Natural killer cell treated with Interleukin-12 subunit alpha and Interleukin-12 subunit beta and Interleukin-15 and Interleukin-18, amount 100 ng/mL, for 72 hours (primary cell): Measurements from ENCODE around the gene SLC9A9. TPM values are rescaled to one million over a fixed set of nuclear protein-coding genes. Genes with fewer than 3 reads are reported as not detected.

Source experiments
- ATAC-seq, 2 donors: fragments of 150-1000 bp; cut with Tn5 transposase in 1 of 2; sonication (Bioruptor Pico), chemical (Tn5 transposase) in 1 of 2; 2 replicates each; pipeline ENCODE4 v1.10.0; 2021
- DNase-seq: peaks from one replicate; pipeline ENCODE4 v3.0.0; 2022; ENCODE audit warnings: low spot score
- H3K27ac Mint-ChIP-seq, 2 donors: 1 replicate in 1 of 2; 2 replicates in 1 of 2; pipeline ENCODE4 v1.8.0; 2022; ENCODE audit warnings: mixed read lengths in 2 of 2, mild to moderate bottlenecking in 1 of 2, moderate library complexity in 1 of 2
- H3K27me3 Mint-ChIP-seq, 2 donors: 1 replicate in 1 of 2; 2 replicates in 1 of 2; pipeline ENCODE4 v1.8.0; 2022; ENCODE audit warnings: mixed read lengths in 2 of 2
- H3K36me3 Mint-ChIP-seq: one replicate; pipeline ENCODE4 v1.8.0; 2022; ENCODE audit warnings: mixed read lengths
- H3K4me1 Mint-ChIP-seq, 2 donors: 1 replicate in 1 of 2; 2 replicates in 1 of 2; pipeline ENCODE4 v1.8.0; 2022; ENCODE audit warnings: low read depth in 2 of 2, mixed read lengths in 2 of 2, mild to moderate bottlenecking in 1 of 2
- H3K4me3 Mint-ChIP-seq: one replicate; pipeline ENCODE4 v1.8.0; 2022; ENCODE audit warnings: mixed read lengths
- H3K9me3 Mint-ChIP-seq: 2 replicates; pipeline ENCODE4 v1.8.0; 2022; ENCODE audit warnings: mixed read lengths
- total RNA-seq, 2 donors: library from RNA; stranded (reverse); gene quantifications; one replicate each; pipeline ENCODE4 v1.2.3, GENCODE V29; 2022

The SLC9A9 gene
- total RNA-seq, 2 donors from 2014 or later: 11.0 to 11.9 TPM

DNA sequence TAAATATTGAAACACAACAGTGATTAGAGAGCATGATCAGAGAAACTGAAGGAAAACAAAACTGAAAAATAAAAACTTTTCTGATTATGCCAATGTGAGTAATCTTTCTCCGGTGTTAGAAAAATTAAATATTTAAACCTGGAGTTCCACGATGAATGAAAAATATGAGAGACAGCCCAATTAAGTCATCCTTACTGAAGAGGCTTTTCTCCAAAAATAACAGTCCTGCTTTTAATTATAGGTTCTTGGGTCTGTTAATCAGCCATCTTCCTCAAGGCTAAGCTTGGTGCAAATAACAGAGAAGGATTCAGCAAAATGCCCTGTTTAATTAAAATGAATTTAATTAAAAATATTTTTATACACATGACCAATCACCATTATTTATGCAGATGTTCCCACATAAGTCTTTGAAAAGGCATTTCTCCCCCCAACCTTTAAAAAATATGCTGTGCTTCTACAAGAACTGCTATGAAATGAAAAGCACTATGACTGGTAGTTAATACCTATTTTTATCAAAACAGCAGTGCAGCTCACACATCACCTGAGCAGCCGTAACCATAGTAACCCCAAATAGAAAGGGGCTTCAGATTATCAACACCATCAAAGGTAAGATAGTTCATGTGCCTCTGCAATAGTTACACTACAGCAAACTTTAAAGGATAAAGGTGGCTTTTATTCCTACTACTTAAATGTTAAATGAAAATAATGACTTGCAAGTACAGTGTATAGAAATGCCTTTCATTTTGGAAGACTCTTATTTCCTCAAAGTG is 175.7 kb downstream of the SLC9A9 start:
- H3K36me3 Mint-ChIP-seq: no peaks in the 10 kb centered on the region
- ATAC-seq: no peak
- no peaks in the 10 kb centered on the region for H3K9me3 Mint-ChIP-seq
- no peak overlapping the region for H3K4me3 Mint-ChIP-seq
- DNase-seq: no peak
- H3K4me1 Mint-ChIP-seq: peaks cover 6% of the 10 kb centered on the region in 2 donors
- H3K27me3 Mint-ChIP-seq: no peaks in the 10 kb centered on the region
- H3K27ac Mint-ChIP-seq: no peak overlapping the region

DNA sequence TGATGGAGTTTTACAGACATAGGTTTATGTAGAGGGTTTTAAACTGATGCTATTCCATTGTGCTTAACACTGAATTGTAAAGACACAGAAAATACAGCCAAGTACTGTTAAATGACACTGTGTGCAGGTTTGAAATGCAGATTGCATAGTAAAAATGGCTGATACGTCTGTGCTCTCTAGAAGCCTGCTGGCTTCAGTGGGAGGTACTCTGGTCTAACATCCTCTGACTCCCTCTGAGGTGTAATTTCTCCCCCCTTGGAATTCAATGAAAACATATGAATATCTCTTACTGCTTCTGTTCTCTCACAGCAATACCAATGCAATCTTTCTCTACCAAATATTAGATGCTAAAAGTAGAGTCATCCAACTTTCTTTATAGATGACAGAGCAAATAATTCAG is 176.6 kb downstream of the SLC9A9 start:
- peaks cover 6% of the 10 kb centered on the region in 2 donors for H3K4me1 Mint-ChIP-seq
- no peak for DNase-seq
- no peaks in the 10 kb centered on the region for H3K9me3 Mint-ChIP-seq

DNA sequence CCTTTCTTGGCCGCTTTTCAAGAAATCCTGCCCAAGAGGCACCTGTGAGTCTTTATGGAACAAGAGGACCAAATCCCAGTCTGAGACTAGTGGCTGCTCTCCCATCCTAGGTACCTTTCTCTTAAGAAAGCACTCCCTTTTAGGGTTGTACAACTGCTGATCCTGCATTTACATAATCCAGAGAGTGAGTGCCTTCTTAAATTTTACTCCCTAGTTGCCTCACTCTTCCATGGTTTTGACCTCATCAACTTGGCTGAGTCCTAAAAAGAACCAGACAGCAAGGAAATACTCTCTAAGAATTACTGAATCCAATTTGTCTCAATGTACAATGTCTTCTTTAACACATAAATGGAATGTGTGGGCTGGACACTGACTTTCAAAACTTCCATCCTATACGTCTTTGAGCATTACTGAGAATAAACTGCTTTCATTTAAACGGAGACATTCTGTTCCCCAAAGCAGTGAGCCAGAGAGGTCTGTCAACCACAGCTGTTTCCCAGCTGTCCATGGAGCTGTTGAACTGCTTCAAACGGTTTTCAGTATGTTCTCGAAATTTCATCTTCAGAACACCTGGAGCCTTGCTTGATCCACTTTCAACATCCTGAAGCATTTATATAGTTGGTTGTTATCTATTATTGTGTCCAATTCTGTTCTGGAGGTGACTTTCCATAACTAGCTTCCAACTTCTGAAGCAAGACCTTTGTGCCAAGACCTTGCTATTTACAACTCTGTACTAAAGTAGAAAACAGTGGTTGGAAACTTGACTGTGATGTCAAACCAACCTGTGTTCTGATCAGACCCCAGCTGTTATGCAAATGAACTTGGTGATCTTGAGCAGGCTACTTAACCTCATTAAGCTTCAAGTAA is 179.1 kb downstream of the SLC9A9 start:
- no peak for ATAC-seq

More for the DNA sequence above, 176.6 kb downstream of the SLC9A9 start:
- Mint-ChIP-seq H3K27ac (no peak overlapping the region), H3K36me3 (no peaks in the 10 kb centered on the region), H3K27me3 (no peaks in the 10 kb centered on the region), H3K4me3 (no peak overlapping the region)
- no peak for ATAC-seq

DNA sequence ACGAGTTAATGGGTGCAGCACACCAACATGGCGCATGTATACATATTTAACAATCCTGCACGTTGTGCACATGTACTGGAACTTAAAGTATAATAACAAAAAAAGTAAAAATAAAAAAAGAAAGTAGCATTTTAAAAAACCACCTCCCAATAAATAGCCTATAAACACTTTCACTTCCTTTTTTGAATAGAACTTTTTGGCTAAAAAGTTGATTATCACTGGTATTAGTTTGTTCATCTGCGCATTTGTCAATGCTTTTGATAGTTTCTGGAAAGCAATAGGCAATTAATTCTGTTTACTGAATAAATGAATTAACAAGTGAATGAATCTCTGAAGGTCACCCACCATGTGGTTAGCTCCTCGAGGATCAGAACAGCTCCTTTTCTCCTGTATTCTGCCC is 179.9 kb downstream of the SLC9A9 start:
- Mint-ChIP-seq H3K4me1 (peaks cover 4 to 5% of the 10 kb centered on the region in 2 donors), H3K4me3 (no peak overlapping the region), H3K36me3 (peaks cover 6% of the 10 kb centered on the region), H3K9me3 (no peaks in the 10 kb centered on the region), H3K27ac (no peak overlapping the region), H3K27me3 (no peaks in the 10 kb centered on the region)
- no peak for ATAC-seq
- no peak for DNase-seq

More for the DNA sequence above, 179.1 kb downstream of the SLC9A9 start:
- H3K36me3 Mint-ChIP-seq: peaks cover 6% of the 10 kb centered on the region
- no peak overlapping the region for H3K4me3 Mint-ChIP-seq
- H3K4me1 Mint-ChIP-seq: peaks cover 7 to 8% of the 10 kb centered on the region in 2 donors
- H3K27me3 Mint-ChIP-seq: no peaks in the 10 kb centered on the region
- no peak overlapping the region for H3K27ac Mint-ChIP-seq
- DNase-seq: no peak
- H3K9me3 Mint-ChIP-seq: no peaks in the 10 kb centered on the region

- Mint-ChIP-seq H3K27me3 (no peaks in the 10 kb centered on the region), H3K9me3 (no peaks in the 10 kb centered on the region), H3K27ac (no peak overlapping the region), H3K4me1 (peaks cover 4 to 5% of the 10 kb centered on the region in 2 donors), H3K36me3 (peaks cover 6% of the 10 kb centered on the region), H3K4me3 (no peak overlapping the region)
- no peak for DNase-seq
- ATAC-seq: no peak
Measured at GRCh38 chr3:143661677-143662076, 186.6 kb downstream of the SLC9A9 start.

GRCh38 chr3:143658861-143659260 is 189.4 kb downstream of the SLC9A9 start:
- ATAC-seq: no peak
- Mint-ChIP-seq H3K36me3 (no peaks in the 10 kb centered on the region), H3K4me1 (no peaks in the 10 kb centered on the region), H3K4me3 (no peak overlapping the region), H3K27ac (no peak overlapping the region), H3K27me3 (no peaks in the 10 kb centered on the region), H3K9me3 (no peaks in the 10 kb centered on the region)
- no peak for DNase-seq

DNA sequence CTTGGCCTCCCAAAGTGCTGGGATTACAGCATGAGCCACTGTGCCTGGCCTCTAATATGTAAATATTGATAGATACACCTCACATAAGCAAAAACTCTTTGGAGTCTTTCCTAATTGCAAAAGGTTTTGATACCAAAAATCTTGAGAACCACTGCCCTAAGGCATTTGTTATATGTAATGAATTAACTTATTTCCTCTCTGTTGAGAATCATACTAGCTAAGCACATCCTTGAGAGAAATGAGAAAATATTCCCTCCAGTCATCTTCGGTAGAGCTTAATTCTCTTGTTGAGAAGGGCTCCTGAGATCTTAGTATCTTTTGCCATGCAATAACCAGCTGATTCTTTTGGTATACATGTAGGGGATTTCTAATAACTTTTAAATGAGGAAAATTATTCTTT is 190.2 kb downstream of the SLC9A9 start:
- H3K9me3 Mint-ChIP-seq: no peaks in the 10 kb centered on the region
- no peak overlapping the region for H3K27ac Mint-ChIP-seq
- no peaks in the 10 kb centered on the region for H3K36me3 Mint-ChIP-seq
- no peaks in the 10 kb centered on the region for H3K4me1 Mint-ChIP-seq
- DNase-seq (no peak), ATAC-seq (no peak)
- H3K4me3 Mint-ChIP-seq: no peak overlapping the region
- H3K27me3 Mint-ChIP-seq: no peaks in the 10 kb centered on the region

DNA sequence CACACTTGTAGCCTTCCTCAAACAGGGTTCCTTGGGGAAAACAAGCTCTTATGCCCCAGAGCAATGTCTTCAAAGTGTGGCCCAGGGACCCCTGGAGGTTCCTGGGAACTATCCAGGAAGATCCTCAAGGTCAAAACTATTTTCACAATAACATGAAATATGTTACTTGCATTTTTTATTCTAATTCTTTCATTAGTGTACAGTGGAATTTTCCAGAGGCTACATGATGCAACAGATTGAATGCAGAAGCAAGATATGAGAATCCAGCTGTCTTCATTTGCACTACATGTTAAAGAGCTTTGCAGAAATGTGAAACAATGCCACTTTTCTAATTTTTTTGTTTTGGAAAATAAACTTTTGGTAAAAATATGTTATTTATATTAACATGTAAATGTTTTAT is 190.9 kb downstream of the SLC9A9 start:
- no peaks in the 10 kb centered on the region for H3K27me3 Mint-ChIP-seq
- H3K36me3 Mint-ChIP-seq: no peaks in the 10 kb centered on the region
- no peak overlapping the region for H3K27ac Mint-ChIP-seq
- H3K9me3 Mint-ChIP-seq: no peaks in the 10 kb centered on the region
- ATAC-seq (no peak), DNase-seq (no peak)
- no peaks in the 10 kb centered on the region for H3K4me1 Mint-ChIP-seq
- no peak overlapping the region for H3K4me3 Mint-ChIP-seq

DNA sequence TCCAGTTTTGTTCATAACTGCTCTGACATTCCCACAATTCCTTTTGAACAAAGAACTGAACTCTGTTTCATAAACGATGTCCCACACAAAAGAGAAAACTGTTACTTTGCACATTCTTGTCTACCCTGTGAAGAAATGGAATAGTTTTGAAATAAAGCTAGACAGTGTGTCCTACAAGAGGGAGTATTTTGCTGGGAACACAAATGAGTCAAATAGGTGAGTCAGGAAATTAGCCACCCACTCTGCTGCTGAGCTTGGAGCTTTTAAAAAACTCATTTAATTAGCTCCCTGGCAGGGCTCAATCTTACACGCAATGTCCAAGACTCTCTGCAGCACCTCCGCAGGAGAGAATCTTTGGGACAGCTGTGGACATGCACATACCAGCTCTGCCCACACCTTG is 193.4 kb downstream of the SLC9A9 start:
- Mint-ChIP-seq H3K4me3 (no peak overlapping the region), H3K9me3 (no peaks in the 10 kb centered on the region), H3K27me3 (no peaks in the 10 kb centered on the region), H3K4me1 (peaks cover 0 to 2% of the 10 kb centered on the region in 2 donors), H3K36me3 (peaks cover 6% of the 10 kb centered on the region), H3K27ac (no peak overlapping the region)
- ATAC-seq (no peak), DNase-seq (no peak)

- H3K9me3 Mint-ChIP-seq: no peaks in the 10 kb centered on the region
- H3K27me3 Mint-ChIP-seq: no peaks in the 10 kb centered on the region
- no peak overlapping the region for H3K27ac Mint-ChIP-seq
- DNase-seq (no peak), ATAC-seq (no peak)
- H3K4me1 Mint-ChIP-seq: peaks cover 0 to 3% of the 10 kb centered on the region in 2 donors
- H3K4me3 Mint-ChIP-seq: no peak overlapping the region
- H3K36me3 Mint-ChIP-seq: peaks cover 9% of the 10 kb centered on the region
Measured at GRCh38 chr3:143653935-143654334, 194.3 kb downstream of the SLC9A9 start.

GRCh38 chr3:143653493-143653892 is 194.8 kb downstream of the SLC9A9 start:
- H3K27me3 Mint-ChIP-seq: no peaks in the 10 kb centered on the region
- ATAC-seq (no peak), DNase-seq (no peak)
- no peaks in the 10 kb centered on the region for H3K9me3 Mint-ChIP-seq
- peaks cover 0 to 3% of the 10 kb centered on the region in 2 donors for H3K4me1 Mint-ChIP-seq
- H3K36me3 Mint-ChIP-seq: peaks cover 9% of the 10 kb centered on the region
- no peak overlapping the region for H3K27ac Mint-ChIP-seq
- no peak overlapping the region for H3K4me3 Mint-ChIP-seq

DNA sequence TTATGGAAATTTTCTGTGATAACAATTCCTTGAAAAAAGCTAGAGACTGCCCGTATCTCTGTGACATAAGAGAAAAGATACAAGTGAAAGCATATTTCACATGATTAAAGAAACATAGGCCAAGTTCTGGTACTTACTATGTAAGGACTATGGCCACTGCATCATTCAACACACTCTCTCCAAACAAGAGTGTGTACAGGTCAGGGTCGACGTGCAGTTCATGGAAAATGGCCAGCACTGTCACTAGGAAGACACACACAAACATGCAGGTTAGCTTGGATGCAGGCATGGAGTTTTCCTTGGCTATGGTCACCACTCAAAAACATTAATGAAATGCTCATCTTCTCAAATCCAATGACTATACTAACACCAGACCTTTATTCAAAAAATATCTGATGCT is 196.2 kb downstream of the SLC9A9 start:
- H3K4me3 Mint-ChIP-seq: no peak overlapping the region
- ATAC-seq: no peak
- no peaks in the 10 kb centered on the region for H3K9me3 Mint-ChIP-seq
- H3K27ac Mint-ChIP-seq: no peak overlapping the region
- H3K27me3 Mint-ChIP-seq: no peaks in the 10 kb centered on the region
- H3K36me3 Mint-ChIP-seq: peaks cover 9% of the 10 kb centered on the region
- H3K4me1 Mint-ChIP-seq: peaks cover 0 to 3% of the 10 kb centered on the region in 2 donors
- DNase-seq: no peak

GRCh38 chr3:143650827-143651226 is 197.4 kb downstream of the SLC9A9 start:
- H3K36me3 Mint-ChIP-seq: peaks cover 9% of the 10 kb centered on the region
- no peaks in the 10 kb centered on the region for H3K27me3 Mint-ChIP-seq
- peaks cover 0 to 3% of the 10 kb centered on the region in 2 donors for H3K4me1 Mint-ChIP-seq
- H3K27ac Mint-ChIP-seq: no peak overlapping the region
- no peak for ATAC-seq
- no peak for DNase-seq
- no peaks in the 10 kb centered on the region for H3K9me3 Mint-ChIP-seq
- no peak overlapping the region for H3K4me3 Mint-ChIP-seq

DNA sequence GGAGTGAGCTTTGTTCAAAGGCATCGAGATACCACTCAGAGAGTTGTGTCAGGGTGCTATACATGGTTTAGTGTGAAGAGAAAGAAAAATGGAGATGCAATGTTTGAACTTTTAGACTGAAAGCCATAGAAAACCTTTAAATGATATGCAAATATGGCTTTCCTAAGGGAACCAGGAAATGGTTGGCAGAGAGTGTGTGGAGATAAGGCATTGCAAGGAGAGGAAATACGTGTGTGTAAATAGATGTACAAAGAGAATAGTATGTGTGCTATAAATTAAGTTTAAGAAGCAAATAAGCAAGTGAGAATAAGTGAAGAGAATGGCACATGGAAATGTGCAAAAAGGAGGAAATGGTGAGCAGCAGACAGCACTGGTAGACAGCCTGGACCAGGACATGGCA is 198.1 kb downstream of the SLC9A9 start:
- H3K27ac Mint-ChIP-seq: no peak overlapping the region

More for the DNA sequence above, 198.1 kb downstream of the SLC9A9 start:
- ATAC-seq: no peak
- no peak overlapping the region for H3K4me3 Mint-ChIP-seq
- DNase-seq: no peak
- H3K36me3 Mint-ChIP-seq: peaks cover 9% of the 10 kb centered on the region
- peaks cover 0 to 3% of the 10 kb centered on the region in 2 donors for H3K4me1 Mint-ChIP-seq
- no peaks in the 10 kb centered on the region for H3K27me3 Mint-ChIP-seq
- no peaks in the 10 kb centered on the region for H3K9me3 Mint-ChIP-seq
